ENCODE data around the gene SMIM45.

The SMIM45 gene

DNA sequence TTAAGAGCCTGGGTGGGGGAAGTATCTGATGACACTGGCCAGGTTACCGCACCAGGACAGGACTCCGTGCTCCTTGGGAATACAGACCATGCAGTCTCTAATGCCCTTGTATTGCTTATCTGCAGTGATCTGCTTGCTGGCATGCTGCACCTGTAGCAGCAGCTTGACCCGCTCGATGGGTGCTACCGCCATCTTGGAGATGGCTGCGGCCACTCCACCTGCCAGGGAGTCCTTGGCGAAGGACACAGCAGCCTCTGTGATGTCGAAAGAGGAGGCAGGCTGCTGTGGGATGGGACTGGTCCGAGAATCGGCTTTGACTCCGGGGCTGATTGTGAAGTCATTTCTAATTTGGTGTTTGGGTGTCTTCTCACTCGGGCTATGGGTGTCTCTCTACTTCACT is 49.8 kb downstream of the SMIM45 start:
- no peaks in the 10 kb centered on the region for H3K27me3 ChIP-seq (ENCODE audit: control insufficient read depth, insufficient read depth, low read length)
- H3K4me3 ChIP-seq (ENCODE audit: low read length): no peak overlapping the region
- H3K9ac ChIP-seq (ENCODE audit: low read length): no peak overlapping the region
- H3K27ac ChIP-seq (ENCODE audit: low read length): no peak overlapping the region
- H3K36me3 ChIP-seq (ENCODE audit: control insufficient read depth, low read depth, low read length): no peaks in the 10 kb centered on the region
- no peaks in the 10 kb centered on the region for H3K9me3 ChIP-seq (ENCODE audit: control insufficient read depth, low read depth, low read length)
- H3K4me1 ChIP-seq (ENCODE audit: control insufficient read depth, low read depth, low read length): no peaks in the 10 kb centered on the region

DNA sequence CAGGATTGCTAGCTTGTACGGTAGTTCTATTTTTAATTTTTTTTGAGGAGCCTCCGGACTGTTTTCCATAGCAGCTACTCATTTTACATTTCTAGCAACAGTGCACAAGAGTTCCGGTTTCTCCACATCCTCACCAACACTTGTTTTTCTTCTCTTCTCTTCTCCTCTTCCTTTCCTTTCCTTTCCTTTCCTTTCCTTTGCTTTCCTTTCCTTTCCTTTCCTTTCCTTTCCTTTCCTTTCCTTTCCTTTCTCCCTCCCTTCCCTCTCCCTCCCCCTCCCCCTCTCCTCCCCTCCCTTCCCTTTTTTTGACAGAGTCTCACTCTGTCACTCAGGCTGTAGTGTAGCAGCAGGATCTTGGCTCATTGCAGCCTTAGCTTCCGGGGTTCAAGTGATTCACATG is 56.0 kb downstream of the SMIM45 start:
- no peak overlapping the region for H3K27ac ChIP-seq (ENCODE audit: low read length)
- no peak overlapping the region for H3K4me3 ChIP-seq (ENCODE audit: low read length)
- no peaks in the 10 kb centered on the region for H3K4me1 ChIP-seq (ENCODE audit: control insufficient read depth, low read depth, low read length)
- peaks cover 4% of the 10 kb centered on the region for H3K9me3 ChIP-seq (ENCODE audit: control insufficient read depth, low read depth, low read length)
- no peaks in the 10 kb centered on the region for H3K36me3 ChIP-seq (ENCODE audit: control insufficient read depth, low read depth, low read length)
- H3K9ac ChIP-seq (ENCODE audit: low read length): no peak overlapping the region
- no peaks in the 10 kb centered on the region for H3K27me3 ChIP-seq (ENCODE audit: control insufficient read depth, insufficient read depth, low read length)
